Measurements from ENCODE around the gene VENTX.

- TF ChIP-seq FOXK1 (CRISPR knock-in tag; IDR thresholded peaks at IDR 0.05) (no peak), CTCF (IDR thresholded peaks at IDR 0.05) (no peak), E2F1 (CRISPR knock-in tag; IDR thresholded peaks at IDR 0.05) (no peak), NR3C1 (CRISPR knock-in tag; conservative IDR thresholded peaks at IDR 0.05; ENCODE audit: low read depth) (no peak), CREM (CRISPR knock-in tag; IDR thresholded peaks at IDR 0.05) (no peak), RELA (CRISPR knock-in tag; IDR thresholded peaks at IDR 0.05; ENCODE audit: borderline replicate concordance) (no peak), ZNF121 (CRISPR knock-in tag; IDR thresholded peaks at IDR 0.05) (no peak), RORB (CRISPR knock-in tag; IDR thresholded peaks at IDR 0.05) (no peak), CREB1 (CRISPR knock-in tag; IDR thresholded peaks at IDR 0.05) (no peak), MAX (CRISPR knock-in tag; IDR thresholded peaks at IDR 0.05) (no peak)
Observed at GRCh38 chr10:133248334-133248715, 10.7 kb downstream of the VENTX start.
